ENCODE data around the gene FAM210B.

FAM210B gene

GRCh38 chr20:56369179-56369578 lies 10.4 kb downstream of the FAM210B start:
- no peak for DNase-seq (ENCODE audit: low read depth)
- TF ChIP-seq CTCF (IDR thresholded peaks at IDR 0.05; ENCODE audit: low read length, missing control alignments), result no peak
- H3K4me3 ChIP-seq (replicated peaks; ENCODE audit: low read depth, low read length), result no peak overlapping the region

GRCh38 chr20:56371977-56372376 lies 13.2 kb downstream of the FAM210B start:
- DNase-seq (ENCODE audit: low read depth), result no peak
- no peak for TF ChIP-seq CTCF (IDR thresholded peaks at IDR 0.05; ENCODE audit: low read length, missing control alignments)
- no peak overlapping the region for H3K4me3 ChIP-seq (replicated peaks; ENCODE audit: low read depth, low read length)

- no peak for DNase-seq (ENCODE audit: low read depth)
- no peak overlapping the region for H3K4me3 ChIP-seq (replicated peaks; ENCODE audit: low read depth, low read length)
- TF ChIP-seq CTCF (IDR thresholded peaks at IDR 0.05; ENCODE audit: low read length, missing control alignments), result no peak
Observed at GRCh38 chr20:56372850-56373249, 14.1 kb downstream of the FAM210B start.

GRCh38 chr20:56373942-56374341 lies 15.2 kb downstream of the FAM210B start:
- DNase-seq (ENCODE audit: low read depth), result peak; percentile 97
- no peak overlapping the region for H3K4me3 ChIP-seq (replicated peaks; ENCODE audit: low read depth, low read length)
- no peak for TF ChIP-seq CTCF (IDR thresholded peaks at IDR 0.05; ENCODE audit: low read length, missing control alignments)

- no peak for TF ChIP-seq CTCF (IDR thresholded peaks at IDR 0.05; ENCODE audit: low read length, missing control alignments)
- DNase-seq (ENCODE audit: low read depth), result no peak
Observed at GRCh38 chr20:56376331-56376730, 17.6 kb downstream of the FAM210B start.

GRCh38 chr20:56378386-56378785 lies 19.6 kb downstream of the FAM210B start:
- no peak for TF ChIP-seq CTCF (IDR thresholded peaks at IDR 0.05; ENCODE audit: low read length, missing control alignments)
- H3K4me3 ChIP-seq (replicated peaks; ENCODE audit: low read depth, low read length), result no peak overlapping the region
- no peak for DNase-seq (ENCODE audit: low read depth)

More at GRCh38 chr20:56376331-56376730, 17.6 kb downstream of the FAM210B start:
- no peak overlapping the region for H3K4me3 ChIP-seq (replicated peaks; ENCODE audit: low read depth, low read length)

GRCh38 chr20:56380375-56380774 lies 21.6 kb downstream of the FAM210B start:
- peak; percentile 75 for DNase-seq (ENCODE audit: low read depth)
- TF ChIP-seq CTCF (IDR thresholded peaks at IDR 0.05; ENCODE audit: low read length, missing control alignments), result no peak
- no peak overlapping the region for H3K4me3 ChIP-seq (replicated peaks; ENCODE audit: low read depth, low read length)

Data from fibroblast of pulmonary artery (primary cell).